Measurements from ENCODE around the gene MCC.
A peak's percentile ranks its signal among the peaks of the same experiment; 100 is the strongest.

Gene MCC

DNA sequence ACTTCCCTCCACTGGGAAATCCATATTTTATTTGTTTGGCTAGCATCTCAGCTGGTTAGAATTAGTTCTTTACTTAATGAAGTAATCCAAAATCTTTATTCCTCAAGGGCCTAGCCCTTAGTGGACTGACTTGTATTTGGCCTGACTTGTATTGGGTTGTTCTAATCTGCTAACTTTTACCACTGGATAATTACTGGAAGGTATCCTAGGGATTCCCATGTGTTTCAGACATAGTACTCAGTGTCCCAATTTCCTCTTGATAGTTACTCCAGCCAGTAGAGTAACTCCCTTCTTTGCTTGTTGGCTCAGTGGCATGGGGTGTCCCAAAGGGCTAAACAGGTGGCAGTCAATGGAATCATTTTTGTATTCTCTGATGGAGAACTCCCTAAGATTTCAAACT lies 355.7 kb downstream of the MCC start (continued):
- TF ChIP-seq BACH2 (CRISPR knock-in tag; IDR thresholded peaks at IDR 0.05; ENCODE audit: borderline replicate concordance) = no peak
- no peak for TF ChIP-seq ZNF565 (CRISPR knock-in tag; conservative IDR thresholded peaks at IDR 0.05; ENCODE audit: low read depth)
- no peak for TF ChIP-seq GLIS3 (CRISPR knock-in tag; IDR thresholded peaks at IDR 0.05)

DNA sequence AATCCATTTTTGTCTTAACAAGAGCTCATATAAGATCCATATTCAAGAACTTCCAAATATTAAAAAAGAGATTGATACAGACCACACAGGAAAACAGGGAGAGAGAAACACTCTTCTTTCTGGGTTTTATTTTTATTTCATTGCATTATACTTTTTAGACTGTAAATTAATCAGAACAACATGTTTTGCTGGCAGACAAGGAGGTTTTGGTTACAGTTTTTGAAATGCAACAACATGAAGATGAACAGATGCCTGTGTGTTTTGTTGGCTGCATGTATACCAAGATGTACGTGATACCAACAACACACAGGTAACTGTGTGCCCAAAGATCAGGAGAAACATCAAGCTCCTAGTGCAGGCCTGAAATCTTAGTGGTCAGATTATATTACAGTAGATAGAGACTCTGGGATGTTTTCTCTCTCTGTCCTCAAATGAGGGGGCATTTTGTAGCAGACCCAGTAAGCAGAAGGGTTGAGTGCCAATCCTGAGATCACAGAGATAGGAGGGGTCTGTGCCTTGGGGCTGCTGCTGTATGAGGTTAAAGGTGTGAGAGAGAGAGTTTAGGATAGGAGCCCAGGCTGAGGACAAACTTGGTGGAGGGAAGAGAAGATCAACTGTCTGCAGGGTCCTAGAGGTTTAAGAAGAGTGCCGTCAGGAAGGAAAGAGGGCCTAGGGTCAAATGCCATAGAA lies 359.5 kb downstream of the MCC start:
- no peak for ATAC-seq
- peak; percentile 45; the same call in 1 of the 2 replicates for TF ChIP-seq TCF4 (CRISPR knock-in tag; IDR thresholded peaks at IDR 0.05; ENCODE audit: borderline replicate concordance)
- TF ChIP-seq ZFP30 (CRISPR knock-in tag; IDR thresholded peaks at IDR 0.05) = no peak

GRCh38 chr5:113128082-113128481 lies 360.2 kb downstream of the MCC start:
- ATAC-seq = no peak
- TF ChIP-seq ZFP30 (CRISPR knock-in tag; IDR thresholded peaks at IDR 0.05) (no peak), TSHZ2 (CRISPR knock-in tag; IDR thresholded peaks at IDR 0.05) (no peak), OSR1 (CRISPR knock-in tag; IDR thresholded peaks at IDR 0.05) (no peak), PPARA (CRISPR knock-in tag; IDR thresholded peaks at IDR 0.05; ENCODE audit: borderline replicate concordance) (no peak), TOX (CRISPR knock-in tag; IDR thresholded peaks at IDR 0.05; ENCODE audit: borderline replicate concordance) (no peak), SNAI2 (CRISPR knock-in tag; IDR thresholded peaks at IDR 0.05) (no peak), ZNF70 (CRISPR knock-in tag; IDR thresholded peaks at IDR 0.05) (no peak), ZFP3 (CRISPR knock-in tag; IDR thresholded peaks at IDR 0.05) (no peak), ZNF8 (CRISPR knock-in tag; IDR thresholded peaks at IDR 0.05) (no peak), TCF4 (CRISPR knock-in tag; IDR thresholded peaks at IDR 0.05; ENCODE audit: borderline replicate concordance) (no peak), GLIS3 (CRISPR knock-in tag; IDR thresholded peaks at IDR 0.05) (no peak), ARNTL (CRISPR knock-in tag; IDR thresholded peaks at IDR 0.05; ENCODE audit: borderline replicate concordance, low read depth) (no peak), ZNF565 (CRISPR knock-in tag; conservative IDR thresholded peaks at IDR 0.05; ENCODE audit: low read depth) (no peak)
- TF ChIP-seq, protein P1, sequence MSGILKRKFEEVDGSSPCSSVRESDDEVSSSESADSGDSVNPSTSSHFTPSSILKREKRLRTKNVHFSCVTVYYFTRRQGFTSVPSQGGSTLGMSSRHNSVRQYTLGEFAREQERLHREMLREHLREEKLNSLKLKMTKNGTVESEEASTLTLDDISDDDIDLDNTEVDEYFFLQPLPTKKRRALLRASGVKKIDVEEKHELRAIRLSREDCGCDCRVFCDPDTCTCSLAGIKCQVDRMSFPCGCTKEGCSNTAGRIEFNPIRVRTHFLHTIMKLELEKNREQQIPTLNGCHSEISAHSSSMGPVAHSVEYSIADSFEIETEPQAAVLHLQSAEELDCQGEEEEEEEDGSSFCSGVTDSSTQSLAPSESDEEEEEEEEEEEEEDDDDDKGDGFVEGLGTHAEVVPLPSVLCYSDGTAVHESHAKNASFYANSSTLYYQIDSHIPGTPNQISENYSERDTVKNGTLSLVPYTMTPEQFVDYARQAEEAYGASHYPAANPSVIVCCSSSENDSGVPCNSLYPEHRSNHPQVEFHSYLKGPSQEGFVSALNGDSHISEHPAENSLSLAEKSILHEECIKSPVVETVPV (CRISPR knock-in tag; IDR thresholded peaks at IDR 0.05) = no peak

DNA sequence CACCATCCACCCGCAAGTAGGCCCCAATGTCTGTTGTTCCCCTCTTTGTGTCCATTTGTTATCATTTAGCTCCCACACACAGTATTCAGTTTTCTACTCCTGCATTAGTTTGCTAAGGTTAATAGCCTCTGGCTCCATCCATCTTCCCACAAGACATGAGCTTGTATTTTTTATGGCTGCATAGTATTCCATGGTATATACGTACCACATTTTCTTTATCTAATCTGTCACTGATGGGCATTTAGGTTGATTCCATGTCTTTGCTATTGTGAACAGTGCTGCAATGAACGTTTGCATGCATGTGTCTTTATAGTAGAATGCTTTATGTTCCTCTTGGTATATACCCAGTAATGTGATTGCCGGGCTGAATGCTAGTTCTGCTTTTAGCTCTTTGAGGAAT lies 361.2 kb downstream of the MCC start:
- TF ChIP-seq ZNF8 (CRISPR knock-in tag; IDR thresholded peaks at IDR 0.05) (peak; percentile 80), ESRRG (CRISPR knock-in tag; IDR thresholded peaks at IDR 0.05) (no peak)
- ATAC-seq = no peak

DNA sequence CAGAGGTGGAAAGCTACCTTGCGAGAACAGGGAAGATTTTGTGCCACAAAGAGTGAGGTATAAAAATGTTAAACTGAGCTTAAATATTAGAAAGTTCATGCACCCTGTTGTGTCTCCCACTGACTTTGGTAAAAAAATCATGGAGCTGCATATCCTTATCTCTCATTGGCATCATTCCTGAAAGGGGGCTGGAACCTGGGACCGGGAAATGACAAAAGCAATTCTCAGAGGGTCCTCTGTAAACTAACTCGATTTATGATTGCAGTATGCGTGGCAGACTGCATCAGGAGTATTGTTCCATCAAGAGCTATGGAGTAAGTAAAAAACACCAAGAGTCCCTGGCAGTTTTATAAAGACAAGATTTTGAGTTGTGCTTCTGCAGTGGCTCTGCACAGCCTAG lies 362.9 kb downstream of the MCC start:
- TF ChIP-seq RARB (CRISPR knock-in tag; IDR thresholded peaks at IDR 0.05) (no peak), GLIS3 (CRISPR knock-in tag; IDR thresholded peaks at IDR 0.05) (no peak), TCF4 (CRISPR knock-in tag; IDR thresholded peaks at IDR 0.05; ENCODE audit: borderline replicate concordance) (no peak), TOX (CRISPR knock-in tag; IDR thresholded peaks at IDR 0.05; ENCODE audit: borderline replicate concordance) (no peak), ZFP3 (CRISPR knock-in tag; IDR thresholded peaks at IDR 0.05) (no peak), PPARA (CRISPR knock-in tag; IDR thresholded peaks at IDR 0.05; ENCODE audit: borderline replicate concordance) (no peak), POU6F1 (CRISPR knock-in tag; IDR thresholded peaks at IDR 0.05; ENCODE audit: borderline replicate concordance, low read depth) (no peak), ARNTL (CRISPR knock-in tag; IDR thresholded peaks at IDR 0.05; ENCODE audit: borderline replicate concordance, low read depth) (no peak), BACH2 (CRISPR knock-in tag; IDR thresholded peaks at IDR 0.05; ENCODE audit: borderline replicate concordance) (no peak), OSR1 (CRISPR knock-in tag; IDR thresholded peaks at IDR 0.05) (no peak), ESRRG (CRISPR knock-in tag; IDR thresholded peaks at IDR 0.05) (no peak)
- TF ChIP-seq, protein P1 (CRISPR knock-in tag; IDR thresholded peaks at IDR 0.05) = no peak
- ATAC-seq = no peak
